Measurements from ENCODE around the gene VPS37C.

VPS37C gene

DNA sequence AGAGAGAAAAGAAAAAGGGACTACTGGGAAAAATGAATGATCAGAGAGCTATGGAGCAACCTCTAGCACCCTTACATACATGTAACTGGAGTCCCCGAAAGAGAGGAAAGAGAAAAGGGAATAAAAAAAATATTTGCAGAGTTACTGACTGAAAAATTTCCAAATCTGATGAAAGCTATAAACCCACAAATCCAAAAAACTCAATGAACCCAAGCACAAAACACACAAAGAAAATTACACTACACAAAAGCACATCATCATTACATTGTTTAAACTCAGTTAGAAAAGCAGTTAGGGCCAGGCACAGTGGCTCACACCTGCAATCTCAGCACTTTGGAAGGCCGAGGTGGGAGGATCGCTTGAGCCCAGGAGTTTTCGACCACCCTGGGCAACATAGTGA lies 6.7 kb downstream of the VPS37C start:
- Histone ChIP-seq H3K9ac (no peak overlapping the region), H3K27me3 (no peaks in the 10 kb centered on the region), H3K4me3 (no peak overlapping the region), H3K9me3 (replicated peaks in 1 of 11) (peaks cover 21 to 30% (median 23%) of the 10 kb centered on the region in 11 experiments), H3K4me1 (peaks cover 13 to 79% (median 21%) of the 10 kb centered on the region in 10 experiments; a peak in 19 of 20 replicates), H3K4me2 (0 out of 22 replicates have a peak overlapping the region, but pooled peaks of 1 of the 11 experiments have one; percentile 5), H4K20me1 (peaks cover 24 to 99% (median 51%) of the 10 kb centered on the region in 11 experiments; a peak in 20 of 22 replicates), H3K36me3 (peaks cover 7 to 62% (median 22%) of the 10 kb centered on the region in 11 experiments; a peak in 17 of 22 replicates), H3K27ac (no peak overlapping the region)
- TF ChIP-seq Cebpa-rat (IDR thresholded peaks at IDR 0.05), result no peak

DNA sequence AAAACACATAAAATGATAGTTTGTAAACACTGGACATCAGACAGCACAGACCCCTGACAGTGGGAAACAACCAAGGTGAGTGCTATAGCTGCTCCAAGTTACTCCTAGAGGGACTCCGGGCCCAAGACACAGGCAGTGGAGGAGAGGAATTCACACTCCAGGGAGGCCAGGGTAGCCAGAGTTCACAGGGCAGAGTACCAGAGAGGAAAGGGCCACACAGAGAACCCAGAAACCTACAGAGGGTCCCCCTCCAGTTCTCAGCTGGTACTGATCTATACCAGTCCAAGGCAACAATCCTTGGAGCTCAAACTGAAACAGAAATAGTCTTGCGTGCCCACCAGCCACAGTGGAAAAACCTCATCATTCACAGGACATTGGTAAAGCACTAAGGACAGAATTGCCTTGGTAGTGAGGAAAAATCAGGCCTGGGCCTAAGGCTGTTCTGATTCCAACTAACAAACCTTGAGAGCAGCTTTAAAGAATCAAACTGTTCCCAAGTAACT lies 7.6 kb downstream of the VPS37C start:
- H3K4me3 ChIP-seq, result no peak overlapping the region

DNA sequence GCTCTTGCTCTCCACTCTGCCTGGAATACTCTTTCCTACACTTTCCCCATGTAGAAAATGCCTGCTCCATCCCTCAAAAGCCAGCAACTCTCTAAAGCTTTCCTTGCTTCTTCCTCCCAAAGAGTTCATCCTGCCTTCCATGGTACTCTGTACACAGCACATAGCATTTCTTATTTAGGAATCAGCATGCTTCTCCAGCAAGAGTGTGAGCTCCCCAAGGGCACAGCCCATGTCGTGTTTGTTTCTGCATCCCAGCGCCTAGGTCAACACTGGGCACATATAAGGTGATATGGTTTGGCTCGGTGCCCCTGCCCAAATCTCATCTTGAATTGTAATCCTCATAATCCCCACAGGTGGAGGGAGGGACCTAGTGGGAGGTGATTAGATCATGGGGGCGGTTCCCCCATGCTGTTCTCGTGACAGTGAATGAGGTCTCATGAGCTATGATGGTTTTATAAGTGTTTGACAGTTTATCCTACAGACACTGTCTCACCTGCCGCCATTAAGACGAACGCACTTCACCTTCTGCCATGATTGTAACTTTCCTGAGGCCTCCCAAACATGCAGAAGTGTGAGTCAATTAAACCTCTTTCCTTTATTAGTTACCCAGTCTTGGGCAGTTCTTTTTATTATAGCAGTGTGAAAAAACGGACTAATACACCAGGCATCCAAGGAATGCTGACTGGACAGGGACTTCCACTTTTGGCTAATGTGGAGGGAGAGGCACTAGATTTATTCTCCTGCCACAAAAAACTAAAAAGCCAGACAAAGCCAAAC lies 8.2 kb downstream of the VPS37C start:
- Histone ChIP-seq H3K4me3 (no peak overlapping the region), H3K9me3 (replicated peaks in 1 of 11) (peaks cover 21 to 30% (median 23%) of the 10 kb centered on the region in 11 experiments), H3K4me1 (peaks cover 13 to 78% (median 22%) of the 10 kb centered on the region in 10 experiments; a peak in 19 of 20 replicates), H3K4me2 (peak overlapping the region in 2 of 11 experiments; percentile 67 to 80; a peak in 4 of 22 replicates), H3K27ac (no peak overlapping the region), H3K9ac (peak overlapping the region in 2 of 11 experiments; percentile 15 to 35; a peak in 2 of 22 replicates), H3K27me3 (no peaks in the 10 kb centered on the region), H3K36me3 (peaks cover 7 to 66% (median 22%) of the 10 kb centered on the region in 11 experiments; a peak in 17 of 22 replicates), H4K20me1 (peaks cover 26 to 100% (median 56%) of the 10 kb centered on the region in 11 experiments; a peak in 20 of 22 replicates)
- no peak for TF ChIP-seq Cebpa-rat (IDR thresholded peaks at IDR 0.05)

More for the DNA sequence above, 7.6 kb downstream of the VPS37C start:
- no peak for TF ChIP-seq Cebpa-rat (IDR thresholded peaks at IDR 0.05)
- Histone ChIP-seq H3K27me3 (no peaks in the 10 kb centered on the region), H3K9me3 (replicated peaks in 1 of 11) (peaks cover 21 to 30% (median 23%) of the 10 kb centered on the region in 11 experiments), H3K4me2 (peak overlapping the region in 2 of 11 experiments; percentile 67 to 80; a peak in 3 of 22 replicates), H3K4me1 (peaks cover 13 to 78% (median 22%) of the 10 kb centered on the region in 10 experiments; a peak in 19 of 20 replicates), H4K20me1 (peaks cover 26 to 100% (median 54%) of the 10 kb centered on the region in 11 experiments; a peak in 20 of 22 replicates), H3K36me3 (peaks cover 7 to 62% (median 22%) of the 10 kb centered on the region in 11 experiments; a peak in 17 of 22 replicates), H3K9ac (peak overlapping the region in 2 of 11 experiments; percentile 15 to 35; a peak in 2 of 22 replicates), H3K27ac (no peak overlapping the region)

DNA sequence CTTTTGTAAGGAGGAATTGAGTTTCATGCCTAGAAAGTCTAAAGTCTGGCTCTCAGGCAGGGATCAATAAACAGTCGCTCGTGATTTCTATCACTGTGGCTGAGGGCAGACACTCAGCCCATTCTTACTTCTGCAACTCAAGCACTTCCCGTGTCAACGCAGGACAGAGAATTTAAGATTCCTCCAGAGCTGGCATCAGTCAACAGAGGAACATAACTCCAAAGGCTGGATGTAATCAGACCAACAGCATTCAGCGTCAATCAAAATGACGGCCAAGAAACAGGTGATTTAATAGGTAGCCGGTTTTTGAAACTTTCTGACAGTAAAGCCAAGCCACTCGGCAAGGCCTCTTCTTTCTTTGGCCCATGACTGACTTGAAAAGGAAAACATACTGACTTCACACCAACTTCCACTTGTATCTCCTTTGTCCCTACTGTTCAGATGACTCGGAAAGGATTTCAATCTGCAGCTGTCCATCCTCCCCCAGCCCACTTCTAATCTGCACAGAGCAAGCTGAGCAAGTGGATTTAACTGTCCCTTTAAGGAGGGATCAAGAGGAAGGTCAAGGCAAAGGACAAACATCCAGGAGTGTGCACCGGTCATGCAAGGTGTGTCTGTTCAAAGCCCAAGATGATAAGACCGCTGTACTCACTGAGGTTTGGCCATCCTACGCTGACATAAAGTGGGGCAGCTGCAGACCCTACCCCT lies 9.5 kb downstream of the VPS37C start:
- TF ChIP-seq Cebpa-rat (IDR thresholded peaks at IDR 0.05), result no peak
- H3K4me2 ChIP-seq, result peak overlapping the region in 8 of 11 experiments; percentile 25 to 80 (median 48); a peak in 12 of 22 replicates
- H3K4me3 ChIP-seq, result no peak overlapping the region
- peaks cover 21 to 30% (median 23%) of the 10 kb centered on the region in 11 experiments for H3K9me3 ChIP-seq (replicated peaks in 1 of 11)
- H4K20me1 ChIP-seq, result peaks cover 29 to 100% (median 66%) of the 10 kb centered on the region in 11 experiments; a peak in 21 of 22 replicates
- peaks cover 7 to 55% (median 13%) of the 10 kb centered on the region in 11 experiments; a peak in 17 of 22 replicates for H3K36me3 ChIP-seq
- peaks cover 23 to 83% (median 30%) of the 10 kb centered on the region in 10 experiments for H3K4me1 ChIP-seq
- H3K27me3 ChIP-seq, result no peaks in the 10 kb centered on the region
- peak overlapping the region in 2 of 11 experiments; percentile 39 to 44; a peak in 4 of 22 replicates for H3K9ac ChIP-seq
- no peak overlapping the region for H3K27ac ChIP-seq

DNA sequence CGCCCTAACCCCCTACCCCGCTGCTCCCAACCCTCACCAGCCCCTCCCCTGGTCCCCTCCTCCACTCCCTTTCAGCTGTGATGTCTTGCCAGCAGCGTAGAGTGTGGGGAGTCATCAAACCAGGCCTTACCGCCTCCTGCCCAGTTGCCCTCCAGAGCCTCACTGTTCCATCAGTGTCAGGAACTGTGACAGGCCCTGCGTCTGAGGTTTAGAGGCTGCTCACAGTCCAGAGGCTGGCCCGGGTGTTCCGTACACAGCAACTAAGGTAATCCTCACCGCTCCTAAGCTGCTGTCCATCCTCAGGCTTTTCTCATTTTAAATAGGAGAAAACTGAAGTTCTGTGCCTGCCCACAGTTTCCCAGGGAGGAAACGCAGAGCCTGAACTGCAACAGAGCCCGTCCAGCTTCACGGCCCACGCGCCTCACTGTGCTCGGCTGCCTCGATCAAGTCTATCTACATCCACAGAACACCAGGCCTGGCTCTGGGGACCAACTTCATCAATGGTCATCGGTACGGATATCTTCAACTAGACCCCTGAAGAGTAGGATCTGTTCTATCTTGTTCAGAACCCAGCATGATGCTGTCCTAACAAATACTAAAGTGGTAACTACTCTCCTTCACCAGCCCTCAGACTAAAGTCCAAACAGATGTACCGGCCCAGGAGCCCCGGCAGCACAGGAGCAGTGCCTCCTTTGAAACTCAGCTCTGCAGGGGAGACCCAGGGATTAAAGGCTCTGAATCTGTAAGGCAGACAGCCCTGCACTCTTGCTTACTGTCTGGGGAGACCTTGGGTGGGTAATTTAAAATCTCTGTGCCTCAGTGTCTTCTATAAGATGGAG lies 10.3 kb downstream of the VPS37C start:
- peaks cover 31 to 86% (median 38%) of the 10 kb centered on the region in 10 experiments for H3K4me1 ChIP-seq
- H3K9me3 ChIP-seq (replicated peaks in 1 of 11), result peaks cover 18 to 25% (median 23%) of the 10 kb centered on the region in 11 experiments
- peak overlapping the region in 9 of 11 experiments; percentile 1 to 54 (median 26); a peak in 11 of 22 replicates for H3K9ac ChIP-seq
- no peaks in the 10 kb centered on the region for H3K27me3 ChIP-seq
- peak overlapping the region; percentile 25 to 80 (median 45); a peak in 21 of 22 replicates for H3K4me2 ChIP-seq
- peaks cover 7 to 53% (median 13%) of the 10 kb centered on the region in 11 experiments; a peak in 17 of 22 replicates for H3K36me3 ChIP-seq
- H3K4me3 ChIP-seq, result no peak overlapping the region
- H4K20me1 ChIP-seq, result peaks cover 30 to 100% (median 72%) of the 10 kb centered on the region in 11 experiments; a peak in 21 of 22 replicates
- H3K27ac ChIP-seq, result no peak overlapping the region
- no peak for TF ChIP-seq Cebpa-rat (IDR thresholded peaks at IDR 0.05)

DNA sequence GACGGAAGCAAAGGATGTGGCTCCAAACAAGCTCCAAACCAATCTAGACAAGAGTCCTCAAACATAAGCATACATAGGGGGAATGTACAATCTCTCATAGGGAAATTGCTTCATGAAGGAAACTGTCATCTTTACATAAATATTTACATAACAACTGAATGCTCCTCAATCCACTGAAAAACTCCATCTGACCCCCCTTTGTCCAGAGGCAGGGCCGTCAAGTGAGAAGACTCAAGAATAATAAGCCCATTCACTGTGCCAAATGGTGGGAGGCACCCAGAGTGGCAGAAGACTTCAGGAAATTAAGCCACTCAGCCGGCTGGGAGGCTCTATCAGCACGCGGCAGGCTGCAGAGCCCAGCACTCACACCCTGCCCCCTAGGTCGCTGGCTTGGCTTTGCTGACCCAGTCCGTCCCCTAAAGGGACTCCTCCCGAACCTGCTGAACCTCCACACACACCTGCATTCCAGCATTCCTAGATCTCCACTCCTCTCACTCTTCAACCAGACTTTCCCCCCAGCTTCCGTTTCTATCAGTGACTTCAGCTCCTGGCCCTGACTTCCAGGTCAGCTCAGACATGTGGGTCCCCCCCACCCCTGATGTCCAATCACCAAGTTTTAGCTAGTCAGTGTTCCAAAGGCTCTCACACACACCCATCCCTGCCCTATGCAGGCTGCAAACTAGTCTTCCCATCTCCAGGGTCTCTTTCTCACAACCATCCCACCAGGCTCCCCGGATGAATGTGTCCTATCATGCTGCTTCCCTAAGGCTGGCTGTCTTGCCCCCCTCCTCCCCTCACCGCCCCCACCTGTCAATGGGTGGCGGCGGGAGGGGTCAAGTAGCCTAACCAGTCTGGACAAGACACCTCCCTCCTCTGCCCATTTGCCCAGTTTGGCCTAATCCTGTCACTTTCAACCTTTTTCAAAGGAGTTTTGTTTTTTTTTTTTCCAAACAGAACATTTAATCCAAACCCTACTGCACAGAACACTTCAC lies 11.3 kb downstream of the VPS37C start:
- Histone ChIP-seq H3K4me2 (peak overlapping the region; percentile 25 to 80 (median 45); a peak in 17 of 22 replicates), H4K20me1 (peaks cover 39 to 100% (median 82%) of the 10 kb centered on the region in 11 experiments; a peak in 21 of 22 replicates), H3K36me3 (peaks cover 5 to 53% (median 7%) of the 10 kb centered on the region in 11 experiments; a peak in 17 of 22 replicates), H3K4me1 (peaks cover 41 to 94% (median 47%) of the 10 kb centered on the region in 10 experiments), H3K4me3 (no peak overlapping the region), H3K27me3 (no peaks in the 10 kb centered on the region), H3K9me3 (replicated peaks in 1 of 11) (peaks cover 8 to 16% (median 15%) of the 10 kb centered on the region in 11 experiments), H3K9ac (peak overlapping the region in 3 of 11 experiments; percentile 0 to 44 (median 39); a peak in 3 of 22 replicates), H3K27ac (no peak overlapping the region)
- TF ChIP-seq Cebpa-rat (IDR thresholded peaks at IDR 0.05), result no peak
